OCI-LY7 (cell line): ENCODE results near the gene RAPGEF2. TPM values are rescaled to one million over a fixed set of nuclear protein-coding genes. Genes with fewer than 3 reads are reported as not detected.

Experiments
- BruUV-seq: library from RNA; stranded (reverse); fragments of 400-500 nt; replicated peaks from 2 replicates; lab custom pipeline; 2021; lab: Mats Ljungman, UMichigan
- CTCF ChIA-PET: fragments of 300-600 bp; sonication (Branson Sonifier 250); formaldehyde crosslinking; loops from one replicate; lab custom pipeline; 2022; ENCODE audit warnings: antibody characterized with exemption; ENCODE audit not compliant: unreplicated experiment; lab: Charles Lee
- POLR2A ChIA-PET: fragments of 300-600 bp; sonication (Branson Sonifier 250); formaldehyde crosslinking; loops from one replicate; lab custom pipeline; 2022; ENCODE audit warnings: antibody characterized with exemption; lab: Charles Lee
- DNase-seq: peaks from one replicate; pipeline ENCODE4 v3.0.0-alpha.2; 2015; ENCODE audit warnings: low spot score
- H2AFZ ChIP-seq: fragments of 200-600 bp; sonication (generic), shearing (Covaris generic); 2 replicates; pipeline ENCODE4 v1.6.1; 2014; ENCODE audit warnings: mild to moderate bottlenecking, antibody characterized with exemption, low read length, moderate library complexity
- H3K27ac ChIP-seq: fragments of 200-600 bp; sonication (generic); 2 replicates; pipeline ENCODE4 v1.5.1; 2014; ENCODE audit warnings: mixed run types, low read depth, mild to moderate bottlenecking, moderate library complexity, low read length, inconsistent platforms; ENCODE audit not compliant: poor library complexity, severe bottlenecking
- H3K36me3 ChIP-seq: fragments of 200-600 bp; sonication (generic); 2 replicates; pipeline ENCODE4 v1.6.1; 2014; ENCODE audit warnings: mild to moderate bottlenecking, antibody characterized with exemption, low read length, moderate library complexity, mixed read lengths; ENCODE audit not compliant: insufficient read depth
- H3K4me1 ChIP-seq: fragments of 200-600 bp; sonication (generic); 2 replicates; pipeline ENCODE4 v1.5.1; 2014; ENCODE audit warnings: mild to moderate bottlenecking, low read length; ENCODE audit not compliant: insufficient read depth, poor library complexity, severe bottlenecking
- H3K4me2 ChIP-seq: fragments of 200-600 bp; sonication (generic); 2 replicates; pipeline ENCODE4 v1.6.1; 2014; ENCODE audit warnings: mild to moderate bottlenecking, low read length
- H3K4me3 ChIP-seq: fragments of 200-600 bp; sonication (generic); 2 replicates; pipeline ENCODE4 v1.5.1; 2014; ENCODE audit warnings: mild to moderate bottlenecking, low read depth, low read length; ENCODE audit not compliant: poor library complexity, severe bottlenecking
- H3K79me2 ChIP-seq: fragments of 200-600 bp; sonication (generic); 2 replicates; pipeline ENCODE4 v1.6.1; 2016; ENCODE audit warnings: low read depth, mild to moderate bottlenecking, low read length, moderate library complexity, mixed read lengths; ENCODE audit not compliant: insufficient read depth
- H3K9me2 ChIP-seq: fragments of 200-600 bp; sonication (generic); 2 replicates; pipeline ENCODE4 v1.6.1; 2016; ENCODE audit warnings: mild to moderate bottlenecking, low read length, mixed read lengths; ENCODE audit not compliant: insufficient read depth
- H3K9me3 ChIP-seq: fragments of 200-600 bp; sonication (generic); 2 replicates; pipeline ENCODE4 v1.6.1; 2014; ENCODE audit warnings: mild to moderate bottlenecking, mixed run types, low read length, mixed read lengths
- H4K20me1 ChIP-seq: fragments of 200-600 bp; sonication (generic); 2 replicates; pipeline ENCODE4 v1.6.1; 2014; ENCODE audit warnings: mild to moderate bottlenecking, antibody characterized with exemption, low read length, moderate library complexity, mixed read lengths; ENCODE audit not compliant: insufficient read depth
- CTCF ChIP-seq: fragments of 200-600 bp; sonication (generic); conservative IDR thresholded peaks from 2 replicates; pipeline ENCODE4 v1.5.1; 2014; ENCODE audit warnings: mild to moderate bottlenecking, antibody characterized with exemption, low read length, moderate library complexity, mixed read lengths
- EZH2phosphoT487 ChIP-seq: fragments of 200-600 bp; sonication (generic); IDR thresholded peaks from 2 replicates; pipeline ENCODE4 v1.6.1; 2018; ENCODE audit warnings: low read depth, borderline replicate concordance, mild to moderate bottlenecking, mixed run types, antibody characterized with exemption, low read length, moderate library complexity, mixed read lengths
- intact Hi-C: fragments of 100-400 bp; cut with micrococcal nuclease; formaldehyde crosslinking; loops from one replicate; pipeline ENCODE4 v1.10.0; 2022; ENCODE audit not compliant: unreplicated experiment
- total RNA-seq, 2 experiments: library from RNA; depleted of rRNA in 1 of 2; stranded (reverse); fragments of >200 nt in 1 of 2; shearing (Covaris generic) in 1 of 2; gene quantifications; 2 replicates each; pipeline ENCODE4 v1.2.3, GENCODE V29; 2014 to 2022

RAPGEF2 gene
- total RNA-seq, 2 experiments from 2014 or later = 4.6 to 6.5 TPM

GRCh38 chr4:159398236-159398638, 295.4 kb downstream of the RAPGEF2 start:
- H3K9me2 ChIP-seq = no peaks in the 10 kb centered on the region
- no TSS peak for BruUV-seq
- ChIA-PET CTCF (no interaction called here), POLR2A (interaction anchor here (0.6 kb wide), 1 partner anchor 265 kb away, joined by 3 read pairs; no protein-coding TSS in a partner anchor)
- no peaks in the 10 kb centered on the region for H3K79me2 ChIP-seq
- H3K4me3 ChIP-seq = no peak overlapping the region
- no peaks in the 10 kb centered on the region for H4K20me1 ChIP-seq
- intact Hi-C loops = no loop called here
- H3K27ac ChIP-seq = no peak overlapping the region
- DNase-seq = no peak
- H3K4me2 ChIP-seq = no peak overlapping the region
- no peaks in the 10 kb centered on the region for H3K36me3 ChIP-seq
- no peak for TF ChIP-seq CTCF
- no peak for TF ChIP-seq EZH2phosphoT487
- no peak overlapping the region for H2AFZ ChIP-seq
- no peaks in the 10 kb centered on the region for H3K9me3 ChIP-seq
- no peaks in the 10 kb centered on the region for H3K4me1 ChIP-seq

- Histone ChIP-seq H3K4me2 (no peak overlapping the region), H3K9me2 (no peaks in the 10 kb centered on the region), H3K9me3 (no peaks in the 10 kb centered on the region), H2AFZ (no peak overlapping the region), H3K27ac (no peak overlapping the region), H4K20me1 (no peaks in the 10 kb centered on the region), H3K4me1 (no peaks in the 10 kb centered on the region), H3K79me2 (no peaks in the 10 kb centered on the region), H3K36me3 (no peaks in the 10 kb centered on the region), H3K4me3 (no peak overlapping the region)
- BruUV-seq = no TSS peak
- DNase-seq = no peak
- intact Hi-C loops = no loop called here
- ChIA-PET POLR2A (no interaction called here), CTCF (no interaction called here)
- no peak for TF ChIP-seq CTCF
Observed at GRCh38 chr4:159400558-159401225, 297.8 kb downstream of the RAPGEF2 start.

GRCh38 chr4:159401226-159401712, 298.4 kb downstream of the RAPGEF2 start:
- Histone ChIP-seq H3K36me3 (no peaks in the 10 kb centered on the region), H3K27ac (no peak overlapping the region), H4K20me1 (no peaks in the 10 kb centered on the region), H3K79me2 (no peaks in the 10 kb centered on the region), H2AFZ (no peak overlapping the region), H3K4me3 (no peak overlapping the region), H3K4me2 (no peak overlapping the region), H3K9me3 (no peaks in the 10 kb centered on the region), H3K9me2 (no peaks in the 10 kb centered on the region), H3K4me1 (no peaks in the 10 kb centered on the region)
- intact Hi-C loops = no loop called here
- no peak for DNase-seq
- POLR2A ChIA-PET = no interaction called here
- BruUV-seq = no TSS peak
- TF ChIP-seq CTCF = no peak
- TF ChIP-seq EZH2phosphoT487 = no peak
- CTCF ChIA-PET = no interaction called here
